GM11168 (cell line): ENCODE measurements around the gene NAA25.
"Not testable (repeated sequence)": the region's sequence is repeated elsewhere in the genome, so short reads cannot be mapped to it uniquely, and the experiment has no call there.

ENCODE experiments used
- in situ Hi-C: fragments of 300-500 bp; cut with MboI; formaldehyde crosslinking; loops from one replicate; pipeline ENCODE4 v1.12.0; 2022; ENCODE audit warnings: low sequenced_read_pairs; ENCODE audit not compliant: unreplicated experiment

Gene NAA25

GRCh38 chr12:112066566-112066965 lies 42.0 kb downstream of the NAA25 start:
- in situ Hi-C loops: no loop called here

GRCh38 chr12:112063273-112063672 lies 45.3 kb downstream of the NAA25 start:
- in situ Hi-C loops: no loop called here

- in situ Hi-C loops: no loop called here
These were observed 47.4 kb downstream of the NAA25 start for GRCh38 chr12:112061137-112061536.

- in situ Hi-C loops: no loop called here
These were observed 59.2 kb downstream of the NAA25 start for GRCh38 chr12:112049351-112049750.

GRCh38 chr12:112046003-112046402 lies 62.6 kb downstream of the NAA25 start:
- in situ Hi-C loops: no loop called here

GRCh38 chr12:112036614-112037013 lies 72.0 kb downstream of the NAA25 start:
- in situ Hi-C loops: not testable (repeated sequence)

- in situ Hi-C loops: no loop called here
These were observed 73.3 kb downstream of the NAA25 start for GRCh38 chr12:112035219-112035785.

GRCh38 chr12:112032292-112032691 lies 76.3 kb downstream of the NAA25 start:
- in situ Hi-C loops: no loop called here

- in situ Hi-C loops: no loop called here
These were observed 77.1 kb downstream of the NAA25 start for GRCh38 chr12:112031472-112031871.

GRCh38 chr12:112029301-112029700 lies 79.3 kb downstream of the NAA25 start:
- in situ Hi-C loops: no loop called here

GRCh38 chr12:112025808-112026375 lies 82.7 kb downstream of the NAA25 start:
- in situ Hi-C loops: no loop called here

GRCh38 chr12:112023759-112024396 lies 84.7 kb downstream of the NAA25 start:
- in situ Hi-C loops: no loop called here

- in situ Hi-C loops: no loop called here
These were observed 86.2 kb downstream of the NAA25 start for GRCh38 chr12:112022241-112023016.

- in situ Hi-C loops: no loop called here
These were observed 87.6 kb downstream of the NAA25 start for GRCh38 chr12:112020947-112021457.

GRCh38 chr12:112018571-112019237 lies 89.9 kb downstream of the NAA25 start:
- in situ Hi-C loops: loop anchor here (10.0 kb wide), 1 partner anchor 74 kb away; no protein-coding TSS in a partner anchor

- in situ Hi-C loops: loop anchor here (10.0 kb wide), 1 partner anchor 72 kb away; no protein-coding TSS in a partner anchor
These were observed 91.5 kb downstream of the NAA25 start for GRCh38 chr12:112017041-112017440.

- in situ Hi-C loops: loop anchor here (10.0 kb wide), 1 partner anchor 71 kb away; no protein-coding TSS in a partner anchor
These were observed 92.6 kb downstream of the NAA25 start for GRCh38 chr12:112015938-112016337.

- in situ Hi-C loops: loop anchor here (10.0 kb wide), 1 partner anchor 69 kb away; no protein-coding TSS in a partner anchor
These were observed 94.8 kb downstream of the NAA25 start for GRCh38 chr12:112013601-112014402.
